Measurements from ENCODE around the gene IL18R1.
"Not testable (repeated sequence)": the region's sequence is repeated elsewhere in the genome, so short reads cannot be mapped to it uniquely, and the experiment has no call there.

Gene IL18R1

GRCh38 chr2:102317715-102318114, 37.9 kb upstream of the IL18R1 start:
- TF ChIP-seq CTCF (IDR thresholded peaks at IDR 0.05; ENCODE audit: low read depth, low read length): no peak
- DNase-seq (ENCODE audit: extremely low read depth, low read depth): no peak

GRCh38 chr2:102318437-102318836, 37.2 kb upstream of the IL18R1 start:
- no peak for TF ChIP-seq CTCF (IDR thresholded peaks at IDR 0.05; ENCODE audit: low read depth, low read length)
- no peak for DNase-seq (ENCODE audit: extremely low read depth, low read depth)

- TF ChIP-seq CTCF (IDR thresholded peaks at IDR 0.05; ENCODE audit: low read depth, low read length): no peak
- no peak for DNase-seq (ENCODE audit: extremely low read depth, low read depth)
These were observed 33.5 kb upstream of the IL18R1 start for GRCh38 chr2:102321941-102322719.

GRCh38 chr2:102324914-102325313, 30.7 kb upstream of the IL18R1 start:
- not testable (repeated sequence) for DNase-seq (ENCODE audit: extremely low read depth, low read depth)

GRCh38 chr2:102331311-102331980, 24.1 kb upstream of the IL18R1 start:
- TF ChIP-seq CTCF (IDR thresholded peaks at IDR 0.05; ENCODE audit: low read depth, low read length): no peak
- DNase-seq (ENCODE audit: extremely low read depth, low read depth): no peak

GRCh38 chr2:102334486-102334885, 21.1 kb upstream of the IL18R1 start:
- no peak for TF ChIP-seq CTCF (IDR thresholded peaks at IDR 0.05; ENCODE audit: low read depth, low read length)
- DNase-seq (ENCODE audit: extremely low read depth, low read depth): no peak

- no peak for DNase-seq (ENCODE audit: extremely low read depth, low read depth)
- no peak for TF ChIP-seq CTCF (IDR thresholded peaks at IDR 0.05; ENCODE audit: low read depth, low read length)
These were observed 19.7 kb upstream of the IL18R1 start for GRCh38 chr2:102335871-102336366.

Data from AG09319 (cell line).